HEK293 (cell line): ENCODE results near the gene ITIH5.
"Not testable (repeated sequence)": the region's sequence is repeated elsewhere in the genome, so short reads cannot be mapped to it uniquely, and the experiment has no call there.

Experiments
- KLF9 ChIP-seq: fragments of 450-650 bp; formaldehyde crosslinking; IDR thresholded peaks from 2 replicates; pipeline ENCODE4 v1.5.1; 2016; ENCODE audit warnings: missing biosample characterization, missing genetic modification characterization, low read depth
- SP7 ChIP-seq: fragments of 450-650 bp; formaldehyde crosslinking; IDR thresholded peaks from 2 replicates; pipeline ENCODE4 v1.5.1; 2016; ENCODE audit warnings: missing biosample characterization, missing genetic modification characterization
- ZNF292 ChIP-seq: fragments of 450-650 bp; formaldehyde crosslinking; IDR thresholded peaks from 2 replicates; pipeline ENCODE4 v1.5.1; 2016; ENCODE audit warnings: low read depth, missing biosample characterization, missing genetic modification characterization, borderline replicate concordance
- ZNF792 ChIP-seq: fragments of 450-650 bp; formaldehyde crosslinking; IDR thresholded peaks from 2 replicates; pipeline ENCODE4 v1.5.1; 2016; ENCODE audit warnings: missing biosample characterization, missing genetic modification characterization
- TF ChIP-seq, protein P1 (sequence below): fragments of 450-650 bp; formaldehyde crosslinking; IDR thresholded peaks from 2 replicates; pipeline ENCODE4 v1.5.1; 2017; ENCODE audit warnings: missing biosample characterization, mild to moderate bottlenecking, missing genetic modification characterization, moderate library complexity
- TF ChIP-seq, protein P2 (sequence below): fragments of 450-650 bp; formaldehyde crosslinking; IDR thresholded peaks from 2 replicates; pipeline ENCODE4 v1.5.1; 2016; ENCODE audit warnings: missing biosample characterization, missing genetic modification characterization
- TF ChIP-seq, protein P3 (sequence below): fragments of 450-650 bp; formaldehyde crosslinking; IDR thresholded peaks from 2 replicates; pipeline ENCODE4 v1.5.1; 2016; ENCODE audit warnings: missing biosample characterization, missing genetic modification characterization

DNA sequence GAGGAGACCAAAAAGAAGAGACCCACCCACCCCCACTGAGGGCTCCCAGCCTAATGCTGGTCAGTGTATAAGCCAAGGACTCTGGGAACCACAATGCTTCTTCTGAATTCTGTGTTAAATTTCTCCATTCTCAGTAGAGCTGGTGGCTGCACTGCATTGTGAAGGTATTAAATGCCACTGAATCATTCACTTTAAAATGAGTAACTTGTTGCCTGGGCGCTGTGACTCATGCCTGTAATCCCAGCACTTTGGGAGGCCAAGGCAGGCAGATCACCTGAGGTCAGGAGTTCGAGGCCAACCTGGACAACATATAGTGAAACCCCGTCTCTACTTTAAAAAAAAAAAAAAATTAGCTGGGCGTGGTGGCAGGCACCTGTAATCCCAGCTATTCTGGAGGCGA lies 13.3 kb upstream of the ITIH5 start:
- TF ChIP-seq, protein P1, sequence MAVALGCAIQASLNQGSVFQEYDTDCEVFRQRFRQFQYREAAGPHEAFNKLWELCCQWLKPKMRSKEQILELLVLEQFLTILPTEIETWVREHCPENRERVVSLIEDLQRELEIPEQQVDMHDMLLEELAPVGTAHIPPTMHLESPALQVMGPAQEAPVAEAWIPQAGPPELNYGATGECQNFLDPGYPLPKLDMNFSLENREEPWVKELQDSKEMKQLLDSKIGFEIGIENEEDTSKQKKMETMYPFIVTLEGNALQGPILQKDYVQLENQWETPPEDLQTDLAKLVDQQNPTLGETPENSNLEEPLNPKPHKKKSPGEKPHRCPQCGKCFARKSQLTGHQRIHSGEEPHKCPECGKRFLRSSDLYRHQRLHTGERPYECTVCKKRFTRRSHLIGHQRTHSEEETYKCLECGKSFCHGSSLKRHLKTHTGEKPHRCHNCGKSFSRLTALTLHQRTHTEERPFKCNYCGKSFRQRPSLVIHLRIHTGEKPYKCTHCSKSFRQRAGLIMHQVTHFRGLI (tag by site-specific recombination), result not testable (repeated sequence)
- not testable (repeated sequence) for TF ChIP-seq SP7; ZNF292 (tag by site-specific recombination); ZNF792; KLF9 (tag by site-specific recombination)
- TF ChIP-seq, protein P2, sequence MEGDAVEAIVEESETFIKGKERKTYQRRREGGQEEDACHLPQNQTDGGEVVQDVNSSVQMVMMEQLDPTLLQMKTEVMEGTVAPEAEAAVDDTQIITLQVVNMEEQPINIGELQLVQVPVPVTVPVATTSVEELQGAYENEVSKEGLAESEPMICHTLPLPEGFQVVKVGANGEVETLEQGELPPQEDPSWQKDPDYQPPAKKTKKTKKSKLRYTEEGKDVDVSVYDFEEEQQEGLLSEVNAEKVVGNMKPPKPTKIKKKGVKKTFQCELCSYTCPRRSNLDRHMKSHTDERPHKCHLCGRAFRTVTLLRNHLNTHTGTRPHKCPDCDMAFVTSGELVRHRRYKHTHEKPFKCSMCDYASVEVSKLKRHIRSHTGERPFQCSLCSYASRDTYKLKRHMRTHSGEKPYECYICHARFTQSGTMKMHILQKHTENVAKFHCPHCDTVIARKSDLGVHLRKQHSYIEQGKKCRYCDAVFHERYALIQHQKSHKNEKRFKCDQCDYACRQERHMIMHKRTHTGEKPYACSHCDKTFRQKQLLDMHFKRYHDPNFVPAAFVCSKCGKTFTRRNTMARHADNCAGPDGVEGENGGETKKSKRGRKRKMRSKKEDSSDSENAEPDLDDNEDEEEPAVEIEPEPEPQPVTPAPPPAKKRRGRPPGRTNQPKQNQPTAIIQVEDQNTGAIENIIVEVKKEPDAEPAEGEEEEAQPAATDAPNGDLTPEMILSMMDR (tag by site-specific recombination), result not testable (repeated sequence)
- TF ChIP-seq, protein P3, sequence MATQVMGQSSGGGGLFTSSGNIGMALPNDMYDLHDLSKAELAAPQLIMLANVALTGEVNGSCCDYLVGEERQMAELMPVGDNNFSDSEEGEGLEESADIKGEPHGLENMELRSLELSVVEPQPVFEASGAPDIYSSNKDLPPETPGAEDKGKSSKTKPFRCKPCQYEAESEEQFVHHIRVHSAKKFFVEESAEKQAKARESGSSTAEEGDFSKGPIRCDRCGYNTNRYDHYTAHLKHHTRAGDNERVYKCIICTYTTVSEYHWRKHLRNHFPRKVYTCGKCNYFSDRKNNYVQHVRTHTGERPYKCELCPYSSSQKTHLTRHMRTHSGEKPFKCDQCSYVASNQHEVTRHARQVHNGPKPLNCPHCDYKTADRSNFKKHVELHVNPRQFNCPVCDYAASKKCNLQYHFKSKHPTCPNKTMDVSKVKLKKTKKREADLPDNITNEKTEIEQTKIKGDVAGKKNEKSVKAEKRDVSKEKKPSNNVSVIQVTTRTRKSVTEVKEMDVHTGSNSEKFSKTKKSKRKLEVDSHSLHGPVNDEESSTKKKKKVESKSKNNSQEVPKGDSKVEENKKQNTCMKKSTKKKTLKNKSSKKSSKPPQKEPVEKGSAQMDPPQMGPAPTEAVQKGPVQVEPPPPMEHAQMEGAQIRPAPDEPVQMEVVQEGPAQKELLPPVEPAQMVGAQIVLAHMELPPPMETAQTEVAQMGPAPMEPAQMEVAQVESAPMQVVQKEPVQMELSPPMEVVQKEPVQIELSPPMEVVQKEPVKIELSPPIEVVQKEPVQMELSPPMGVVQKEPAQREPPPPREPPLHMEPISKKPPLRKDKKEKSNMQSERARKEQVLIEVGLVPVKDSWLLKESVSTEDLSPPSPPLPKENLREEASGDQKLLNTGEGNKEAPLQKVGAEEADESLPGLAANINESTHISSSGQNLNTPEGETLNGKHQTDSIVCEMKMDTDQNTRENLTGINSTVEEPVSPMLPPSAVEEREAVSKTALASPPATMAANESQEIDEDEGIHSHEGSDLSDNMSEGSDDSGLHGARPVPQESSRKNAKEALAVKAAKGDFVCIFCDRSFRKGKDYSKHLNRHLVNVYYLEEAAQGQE (tag by site-specific recombination), result not testable (repeated sequence)
